Spleen (tissue), 11 donors: ENCODE data around the gene TYRO3. TPM values are rescaled to one million over a fixed set of nuclear protein-coding genes. Genes with fewer than 3 reads are reported as not detected.
"Not testable (repeated sequence)": the region's sequence is repeated elsewhere in the genome, so short reads cannot be mapped to it uniquely, and the experiment has no call there.

Experiments
- DNase-seq: peaks from one replicate; pipeline ENCODE4 v3.0.0-alpha.2; 2020
- H3K27ac ChIP-seq, 8 donors: fragments of 200-600 bp; sonication (generic) in 7 of 8; 1 replicate in 4 of 8; 2 replicates in 4 of 8; pipeline versions ENCODE4 v1.5.0 to v1.8.0; 2016 to 2021; ENCODE audit warnings: inconsistent platforms in 4 of 8, mild to moderate bottlenecking in 4 of 8, moderate library complexity in 1 of 8
- H3K27me3 ChIP-seq, 7 donors: fragments of 200-600 bp; sonication (generic) in 6 of 7; replicated peaks in 1 of 7; 1 replicate in 4 of 7; 2 replicates in 3 of 7; pipeline versions ENCODE4 v1.5.0 to v1.8.0; 2016 to 2021; ENCODE audit warnings: inconsistent platforms in 3 of 7, mild to moderate bottlenecking in 1 of 7
- H3K36me3 ChIP-seq, 6 donors: fragments of 200-600 bp; sonication (generic) in 5 of 6; 1 replicate in 4 of 6; 2 replicates in 2 of 6; pipeline versions ENCODE4 v1.5.0 to v1.8.0; 2016 to 2021; ENCODE audit warnings: inconsistent platforms in 2 of 6
- H3K4me1 ChIP-seq, 6 donors: fragments of 200-600 bp; sonication (generic) in 5 of 6; 1 replicate in 3 of 6; 2 replicates in 3 of 6; pipeline versions ENCODE4 v1.5.0 to v1.8.0; 2016 to 2021; ENCODE audit warnings: inconsistent platforms in 3 of 6
- H3K4me3 ChIP-seq, 8 donors: fragments of 200-600 bp; sonication (generic) in 7 of 8; 1 replicate in 4 of 8; 2 replicates in 4 of 8; pipeline versions ENCODE4 v1.5.0 to v1.8.0; 2016 to 2021; ENCODE audit warnings: inconsistent platforms in 4 of 8, mild to moderate bottlenecking in 4 of 8, moderate library complexity in 2 of 8
- H3K9me3 ChIP-seq, 8 donors: fragments of 200-600 bp; sonication (generic) in 7 of 8; 1 replicate in 4 of 8; 2 replicates in 4 of 8; pipeline versions ENCODE4 v1.5.0 to v1.8.0; 2016 to 2021; ENCODE audit warnings: inconsistent platforms in 4 of 8
- CTCF ChIP-seq, 11 experiments: fragments of 200-600 bp in 7 of 11; fragments of 450-650 bp in 4 of 11; sonication (generic) in 4 of 11; IDR thresholded peaks in 8 of 11; conservative IDR thresholded peaks in 3 of 11; 1 replicate in 7 of 11; 2 replicates in 4 of 11; pipeline versions ENCODE4 v1.4.0 to v1.8.0; 2016 to 2021; ENCODE audit warnings: antibody characterized with exemption in 11 of 11, inconsistent platforms in 4 of 11, mild to moderate bottlenecking in 1 of 11
- POLR2A ChIP-seq, 3 donors: fragments of 450-650 bp; IDR thresholded peaks; one replicate each; pipeline ENCODE4 v1.5.1; 2017; ENCODE audit warnings: antibody characterized with exemption in 3 of 3, mild to moderate bottlenecking in 1 of 3
- POLR2AphosphoS5 ChIP-seq, 3 donors: sonication (generic); formaldehyde crosslinking; IDR thresholded peaks; one replicate each; pipeline ENCODE4 v1.5.1; 2017; ENCODE audit warnings: antibody characterized with exemption in 3 of 3
- WGBS, 5 donors: extraction: QIAGEN DNeasy Blood & Tissue Kit in 3 of 5; methylation state at CpG; one replicate each; pipeline versions ENCODE4 v1.1.5 to v1.1.7; 2013 to 2018; 5-methylcytosine and 5-hydroxymethylcytosine counted together
- intact Hi-C: fragments of 100-400 bp; cut with DNase I; formaldehyde crosslinking; loops from one replicate; pipeline ENCODE4 v1.15.0; 2023; ENCODE audit warnings: low total_unique reads
- polyA plus RNA-seq, 3 donors: library from polyadenylated mRNA; stranded (reverse); fragments of 200-250 nt; gene quantifications; one replicate each; pipeline ENCODE4 v1.2.1, GENCODE V29; 2013
- total RNA-seq, 7 donors: library from RNA; depleted of rRNA in 3 of 7; stranded (reverse); fragments of >200 nt in 3 of 7; fragmentation: NEBNext Ultra II Directional in 4 of 7; extraction: Animal tissue kit (Norgen Biotek cat#: 25700) in 4 of 7; gene quantifications; one replicate each; pipeline versions ENCODE4 v1.1.0 to v1.2.1, GENCODE V29; 2016 to 2021
- donor health status: healthy with polysubstance abuse.
- donor health status: DM: no; HTN: no; CAD: no; lungs with moderate emphysema.
- donor health status: DM: no; HTN: no; CAD: no.
- donor health status: Bipolar disorder and iron deficiency.
- donor health status: healthy.
- donor health status: DM: no; HTN: no; CAD: no.
- donor health status: DM: yes; HTN: yes; CAD: no.

Gene TYRO3
- total and polyA plus RNA-seq, 10 donors, result 2.6 to 36.2 (median 19.4) TPM

GRCh38 chr15:41584636-41585126 is 25.7 kb downstream of the TYRO3 start:
- Histone ChIP-seq H3K36me3 (no peaks in the 10 kb centered on the region), H3K4me1 (peaks cover 0 to 18% (median 13%) of the 10 kb centered on the region in 6 donors), H3K4me3 (peak overlapping the region in 6 of 8 donors; percentile 25 to 66 (median 41)), H3K27me3 (peaks cover 0 to 58% (median 6%) of the 10 kb centered on the region in 7 donors), H3K27ac (peak overlapping the region in 6 of 8 donors; percentile 39 to 67 (median 58)), H3K9me3 (no peaks in the 10 kb centered on the region)
- no peak for DNase-seq
- 92 to 95% (median 93%) methylated on average over 7 of the region's 7 CpGs for WGBS, 5 donors
- intact Hi-C loops, result no loop called here
- TF ChIP-seq POLR2A (IDR thresholded peaks at IDR 0.05), result no peak
- TF ChIP-seq CTCF (IDR thresholded peaks at IDR 0.05 in 8 of 11, conservative IDR thresholded peaks at IDR 0.05 in 3 of 11), result no peak
- no peak for TF ChIP-seq POLR2AphosphoS5 (IDR thresholded peaks at IDR 0.05)

- Histone ChIP-seq H3K36me3 (no peaks in the 10 kb centered on the region), H3K27me3 (peaks cover 0 to 58% (median 6%) of the 10 kb centered on the region in 7 donors), H3K27ac (peak overlapping the region in 7 of 8 donors; percentile 25 to 67 (median 54)), H3K4me1 (peaks cover 0 to 18% (median 13%) of the 10 kb centered on the region in 6 donors), H3K4me3 (peak overlapping the region; percentile 18 to 66 (median 37)), H3K9me3 (no peaks in the 10 kb centered on the region)
- intact Hi-C loops, result no loop called here
- TF ChIP-seq POLR2A (IDR thresholded peaks at IDR 0.05) (no peak), POLR2AphosphoS5 (IDR thresholded peaks at IDR 0.05) (peak in 2 of 3 donors; percentile 34 to 44), CTCF (IDR thresholded peaks at IDR 0.05 in 8 of 11, conservative IDR thresholded peaks at IDR 0.05 in 3 of 11) (peak in 8 of 11 experiments; percentile 9 to 55 (median 50))
- peak; percentile 75 for DNase-seq
- WGBS, 5 donors, result 5 to 7% (median 6%) methylated on average over 61 to 78 of the region's 78 CpGs
These were observed 26.4 kb downstream of the TYRO3 start for GRCh38 chr15:41585127-41586047.

- intact Hi-C loops, H3K9me3 ChIP-seq, H3K4me3 ChIP-seq, DNase-seq, H3K36me3 ChIP-seq, H3K27ac ChIP-seq: not testable (repeated sequence)
- WGBS, 5 donors, result 89 to 94% (median 94%) methylated on average over 14 of the region's 14 CpGs
- H3K27me3 ChIP-seq, result peaks cover 0 to 54% (median 6%) of the 10 kb centered on the region in 7 donors
- peaks cover 0 to 18% (median 13%) of the 10 kb centered on the region in 6 donors for H3K4me1 ChIP-seq
These were observed 27.7 kb downstream of the TYRO3 start for GRCh38 chr15:41586531-41587282.

- Histone ChIP-seq H3K4me1 (peaks cover 0 to 18% (median 13%) of the 10 kb centered on the region in 6 donors), H3K27me3 (peaks cover 0 to 38% (median 6%) of the 10 kb centered on the region in 7 donors)
- H3K9me3 ChIP-seq, H3K4me3 ChIP-seq, DNase-seq, intact Hi-C loops, H3K27ac ChIP-seq, H3K36me3 ChIP-seq: not testable (repeated sequence)
- WGBS, 5 donors, result 70 to 83% (median 80%) methylated on average over 4 of the region's 4 CpGs
These were observed 30.0 kb downstream of the TYRO3 start for GRCh38 chr15:41589018-41589417.

- H3K9me3 ChIP-seq, DNase-seq, H3K36me3 ChIP-seq, intact Hi-C loops, H3K27ac ChIP-seq, H3K4me3 ChIP-seq: not testable (repeated sequence)
- H3K27me3 ChIP-seq, result peaks cover 0 to 32% (median 6%) of the 10 kb centered on the region in 7 donors
- 73 to 82% (median 77%) methylated on average over 2 of the region's 2 CpGs for WGBS, 5 donors
- H3K4me1 ChIP-seq, result peaks cover 0 to 16% (median 13%) of the 10 kb centered on the region in 6 donors
These were observed 30.6 kb downstream of the TYRO3 start for GRCh38 chr15:41589571-41589970.

- WGBS, 5 donors, result 83 to 90% (median 87%) methylated on average over 6 of the region's 6 CpGs
- H3K36me3 ChIP-seq, H3K9me3 ChIP-seq, intact Hi-C loops, H3K4me3 ChIP-seq, DNase-seq, H3K4me1 ChIP-seq, H3K27ac ChIP-seq: not testable (repeated sequence)
- peaks cover 0 to 18% (median 0%) of the 10 kb centered on the region in 7 donors for H3K27me3 ChIP-seq
These were observed 32.2 kb downstream of the TYRO3 start for GRCh38 chr15:41591217-41591616.

GRCh38 chr15:41592718-41593117 is 33.7 kb downstream of the TYRO3 start:
- H3K36me3 ChIP-seq, H3K4me1 ChIP-seq, DNase-seq, H3K4me3 ChIP-seq, H3K27ac ChIP-seq, H3K9me3 ChIP-seq, intact Hi-C loops, H3K27me3 ChIP-seq: not testable (repeated sequence)
- 89 to 96% (median 91%) methylated on average over 8 of the region's 8 CpGs for WGBS, 5 donors
